HepG2 (cell line): ENCODE data around the gene RAB3IP. TPM values are rescaled to one million over a fixed set of nuclear protein-coding genes. Genes with fewer than 3 reads are reported as not detected.

Source experiments
- ATAC-seq: fragments of 200-7000 bp; cut with Tn5 transposase; 3 replicates; pipeline ENCODE4 v1.9.1; 2020; ENCODE audit warnings: mild to moderate bottlenecking, moderate library complexity
- BruUV-seq: library from RNA; stranded (reverse); fragments of 400-500 nt; replicated peaks from 2 replicates; lab custom pipeline; 2021; lab: Mats Ljungman, UMichigan
- CTCF ChIA-PET: fragments of 300-600 bp; formaldehyde crosslinking; extraction: SDS; loops from one replicate; lab custom pipeline; 2021; ENCODE audit warnings: low total read pairs, inconsistent platforms, low intra/inter-chr PET ratio; lab: Yijun Ruan, JAX
- POLR2A ChIA-PET: fragments of 350-600 bp; sonication (Branson Sonifier 250); formaldehyde crosslinking; loops from one replicate; lab custom pipeline; 2020; ENCODE audit warnings: antibody characterized with exemption, inconsistent platforms; lab: Yijun Ruan, JAX
- DNase-seq: peaks from one replicate; pipeline ENCODE4 v3.0.0-alpha.2; 2015; ENCODE audit warnings: low spot score
- FAIRE-seq: peaks from 3 replicates; lab custom pipeline; 2011; peaks lifted over from hg19 to GRCh38; lab: Jason Lieb, UNC
- H2AFZ ChIP-seq: one replicate; pipeline ENCODE4 v1.6.1; 2011; ENCODE audit warnings: low read length, inconsistent platforms
- H3K27ac ChIP-seq: fragments of 300-600 bp; 3 replicates; pipeline ENCODE4 v1.8.0; 2011; ENCODE audit warnings: mixed run types, mild to moderate bottlenecking, mixed read lengths, low read length, inconsistent platforms; ENCODE audit not compliant: insufficient read depth; ENCODE audit errors: extremely low read length
- H3K27me3 ChIP-seq, 2 experiments: fragments of 200-600 bp in 1 of 2; 2 replicates in 1 of 2; 3 replicates in 1 of 2; pipeline versions ENCODE4 v1.6.0 to v1.8.0; 2011; ENCODE audit warnings: low read length in 2 of 2, mild to moderate bottlenecking in 2 of 2, moderate library complexity in 2 of 2, inconsistent platforms in 1 of 2; ENCODE audit not compliant: insufficient read depth in 2 of 2, control insufficient read depth in 1 of 2
- H3K36me3 ChIP-seq, 2 experiments: fragments of 200-600 bp in 1 of 2; replicated peaks in 1 of 2; 2 replicates in 1 of 2; 3 replicates in 1 of 2; pipeline versions ENCODE4 v1.5.1 to v1.8.0; 2011; ENCODE audit warnings: low read length in 2 of 2, inconsistent platforms in 1 of 2; ENCODE audit not compliant: insufficient read depth in 2 of 2, control insufficient read depth in 1 of 2
- H3K4me1 ChIP-seq: 2 replicates; pipeline ENCODE4 v1.5.1; 2012; ENCODE audit warnings: low read length, inconsistent platforms; ENCODE audit not compliant: insufficient read depth
- H3K4me2 ChIP-seq: 2 replicates; pipeline ENCODE4 v1.6.0; 2011; ENCODE audit warnings: low read depth, low read length, inconsistent platforms
- H3K4me3 ChIP-seq, 3 experiments: fragments of 200-600 bp in 1 of 3; sonication (generic), shearing (Covaris generic) in 1 of 3; replicated peaks in 1 of 3; 2 replicates each; pipeline ENCODE4 v1.5.1; 2011 to 2016; ENCODE audit warnings: low read length in 3 of 3, inconsistent platforms in 2 of 3, low read depth in 2 of 3, mild to moderate bottlenecking in 2 of 3, control low read depth in 1 of 3, mixed read lengths in 1 of 3; ENCODE audit not compliant: insufficient read depth in 1 of 3
- H3K79me2 ChIP-seq: one replicate; pipeline ENCODE4 v1.6.1; 2011; ENCODE audit warnings: low read length, inconsistent platforms; ENCODE audit not compliant: insufficient read depth
- H3K9ac ChIP-seq: 2 replicates; pipeline ENCODE4 v1.6.0; 2011; ENCODE audit warnings: mild to moderate bottlenecking, low read depth, low read length, inconsistent platforms; ENCODE audit not compliant: insufficient read depth
- H3K9me3 ChIP-seq: 2 replicates; pipeline ENCODE4 v1.5.1; 2012; ENCODE audit warnings: mild to moderate bottlenecking, low read length
- H4K20me1 ChIP-seq: 2 replicates; pipeline ENCODE4 v1.6.0; 2011; ENCODE audit warnings: inconsistent platforms, mild to moderate bottlenecking, low read length, moderate library complexity; ENCODE audit not compliant: insufficient read depth
- ATAD3A ChIP-seq: sonication (generic); formaldehyde crosslinking; IDR thresholded peaks from 2 replicates; pipeline ENCODE4 v1.4.0; 2020; ENCODE audit warnings: missing genetic modification reagents
- RARA ChIP-seq: IDR thresholded peaks from 2 replicates; pipeline ENCODE4 v1.6.1; 2016; ENCODE audit warnings: missing genetic modification reagents, missing compliant biosample characterization
- RNF219 ChIP-seq: sonication (generic); formaldehyde crosslinking; IDR thresholded peaks from 2 replicates; pipeline ENCODE4 v1.5.0; 2020; ENCODE audit warnings: mild to moderate bottlenecking, missing genetic modification reagents
- TFAP4 ChIP-seq: sonication (generic); IDR thresholded peaks from 2 replicates; pipeline ENCODE4 v1.6.1; 2016; ENCODE audit warnings: low read depth, borderline replicate concordance
- ZBTB1 ChIP-seq: sonication (generic); formaldehyde crosslinking; IDR thresholded peaks from 2 replicates; pipeline ENCODE4 v1.4.0; 2020; ENCODE audit warnings: missing genetic modification reagents, borderline replicate concordance
- ZBTB34 ChIP-seq: sonication (generic); formaldehyde crosslinking; IDR thresholded peaks from 2 replicates; pipeline ENCODE4 v1.8.0; 2022; ENCODE audit warnings: mild to moderate bottlenecking, missing genetic modification reagents
- ZNF788 ChIP-seq: sonication (generic); formaldehyde crosslinking; IDR thresholded peaks from 2 replicates; pipeline ENCODE4 v1.5.0; 2020; ENCODE audit warnings: mild to moderate bottlenecking, missing genetic modification reagents, borderline replicate concordance
- WGBS: methylation state at CpG from one replicate; pipeline ENCODE4 v1.1.6; 2017; ENCODE audit warnings: low lambda C conversion rate; 5-methylcytosine and 5-hydroxymethylcytosine counted together
- in situ Hi-C: cut with HindIII; loops from 2 replicates; pipeline ENCODE4 v1.10.0; 2017; ENCODE audit warnings: low pct_unique_long_range_greater_than_20kb; ENCODE audit not compliant: extremely low pct_ligation_motif_present
- intact Hi-C: fragments of 100-400 bp; cut with micrococcal nuclease; formaldehyde crosslinking; loops from one replicate; pipeline ENCODE4 v1.10.0; 2022; ENCODE audit not compliant: unreplicated experiment
- polyA plus RNA-seq, 8 experiments: library from polyadenylated mRNA; depleted of rRNA in 3 of 8; stranded (reverse) in 7 of 8; unstranded in 1 of 8; fragments of >200 nt; fragmentation: Illumina TruSeq in 4 of 8; extraction: Trizol in 4 of 8; gene quantifications; 2 replicates each; pipeline versions ENCODE4 v1.2.1 to v1.2.3, GENCODE V29; 2011 to 2016; ENCODE audit warnings: low read depth in 4 of 8, missing spikeins in 1 of 8, mixed read lengths in 1 of 8; ENCODE audit not compliant: insufficient read depth in 1 of 8
- total RNA-seq, 5 experiments: library from RNA; depleted of rRNA; stranded (reverse); fragments of >200 nt; fragmentation: Illumina TruSeq; extraction: Trizol; gene quantifications; 2 replicates each; pipeline ENCODE4 v1.2.3, GENCODE V29; 2016; ENCODE audit warnings: low read depth in 1 of 5

Gene RAB3IP
- total and polyA plus RNA-seq, 2 of the 13 experiments (the other 11 are each of a cell fraction or from before 2014, with no cell fraction given), result 33.6 to 41.1 TPM

GRCh38 chr12:69732088-69732487, 6.6 kb upstream of the RAB3IP start:
- Histone ChIP-seq H3K27me3 (peaks cover 0 to 3% of the 10 kb centered on the region in 2 experiments; a peak in 2 of 5 replicates), H3K36me3 (no peaks in the 10 kb centered on the region), H2AFZ (no peak overlapping the region), H3K4me3 (no peak overlapping the region), H3K27ac (no peak overlapping the region), H3K9me3 (no peaks in the 10 kb centered on the region), H3K9ac (no peak overlapping the region), H3K4me2 (no peak overlapping the region), H3K79me2 (no peaks in the 10 kb centered on the region), H3K4me1 (no peaks in the 10 kb centered on the region), H4K20me1 (no peaks in the 10 kb centered on the region; the same call in 1 of the 2 replicates)
- ChIA-PET CTCF (no interaction called here), POLR2A (no interaction called here)
- in situ Hi-C loops (no loop called here), intact Hi-C loops (no loop called here)
- ATAC-seq (no peak), FAIRE-seq (no peak), DNase-seq (no peak)
- TF ChIP-seq RNF219 (CRISPR knock-in tag) (no peak), ZBTB1 (CRISPR knock-in tag) (no peak), ZNF788 (CRISPR knock-in tag) (no peak), ZBTB34 (no peak), RARA (CRISPR knock-in tag) (no peak), TFAP4 (no peak), ATAD3A (CRISPR knock-in tag) (no peak)
- no TSS peak for BruUV-seq
- 0% methylated on average over 1 of the region's 1 CpG for WGBS
